A673 (cell line): ENCODE measurements around the gene SFRP5.

Experiments
- CTCF ChIP-seq: fragments of 300-800, 200-600 bp; sonication (generic); conservative IDR thresholded peaks from 2 replicates; pipeline ENCODE4 v1.5.1; 2017; ENCODE audit warnings: low read depth, mild to moderate bottlenecking, antibody characterized with exemption, low read length, moderate library complexity, mixed read lengths
- EZH2 ChIP-seq: fragments of 200-600 bp; sonication (generic); IDR thresholded peaks from 2 replicates; pipeline ENCODE4 v1.6.1; 2017; ENCODE audit warnings: borderline replicate concordance, low read depth, mild to moderate bottlenecking, mixed read lengths, antibody characterized with exemption, low read length; ENCODE audit not compliant: poor library complexity, severe bottlenecking

GRCh38 chr10:97811958-97812357, 40.2 kb upstream of the SFRP5 start:
- TF ChIP-seq CTCF (no peak), EZH2 (no peak)
